Osteocyte (in vitro differentiated cells): Measurements from ENCODE around the gene THPO. TPM values are rescaled to one million over a fixed set of nuclear protein-coding genes. Genes with fewer than 3 reads are reported as not detected.

ENCODE experiments used
- DNase-seq: peaks from one replicate; pipeline ENCODE4 v3.0.0; 2021; ENCODE audit warnings: mixed read lengths; ENCODE audit not compliant: unreplicated experiment; ENCODE audit errors: extremely low spot score
- H3K27ac Mint-ChIP-seq: one replicate; pipeline ENCODE4 v1.8.0; 2021; ENCODE audit warnings: mild to moderate bottlenecking, mixed read lengths; ENCODE audit not compliant: unreplicated experiment
- H3K27me3 Mint-ChIP-seq: one replicate; pipeline ENCODE4 v1.8.0; 2021; ENCODE audit warnings: mixed read lengths; ENCODE audit not compliant: unreplicated experiment
- H3K36me3 Mint-ChIP-seq: one replicate; pipeline ENCODE4 v1.8.0; 2021; ENCODE audit warnings: mixed read lengths; ENCODE audit not compliant: unreplicated experiment
- H3K4me1 Mint-ChIP-seq: one replicate; pipeline ENCODE4 v1.8.0; 2021; ENCODE audit warnings: mixed read lengths; ENCODE audit not compliant: unreplicated experiment
- H3K4me3 Mint-ChIP-seq: one replicate; pipeline ENCODE4 v1.8.0; 2021; ENCODE audit warnings: mild to moderate bottlenecking, moderate library complexity, mixed read lengths; ENCODE audit not compliant: unreplicated experiment
- H3K9me3 Mint-ChIP-seq: one replicate; pipeline ENCODE4 v1.8.0; 2021; ENCODE audit warnings: mixed read lengths; ENCODE audit not compliant: unreplicated experiment
- CTCF ChIP-seq: fragments of 200-600 bp; sonication (generic); IDR thresholded peaks from 2 replicates; pipeline ENCODE4 v1.5.0; 2021; ENCODE audit warnings: antibody characterized with exemption, mild to moderate bottlenecking, moderate library complexity
- total RNA-seq: library from RNA; stranded (reverse); gene quantifications from 2 replicates; pipeline ENCODE4 v1.2.1, GENCODE V29; 2021

THPO gene
- total RNA-seq, 1 donor from 2014 or later, result not detected

- Mint-ChIP-seq H3K4me3 (peak overlapping the region; percentile 79), H3K36me3 (peaks cover 34% of the 10 kb centered on the region), H3K9me3 (no peaks in the 10 kb centered on the region), H3K27me3 (no peaks in the 10 kb centered on the region), H3K27ac (peak overlapping the region; percentile 91), H3K4me1 (peaks cover 35% of the 10 kb centered on the region)
- TF ChIP-seq CTCF, result no peak
- peak; percentile 92 for DNase-seq
Observed at GRCh38 chr3:184335661-184336546, 42.1 kb downstream of the THPO start.

GRCh38 chr3:184335291-184335660 lies 42.7 kb downstream of the THPO start:
- Mint-ChIP-seq H3K4me1 (peaks cover 34% of the 10 kb centered on the region), H3K9me3 (no peaks in the 10 kb centered on the region), H3K4me3 (peak overlapping the region; percentile 79), H3K36me3 (peaks cover 35% of the 10 kb centered on the region), H3K27me3 (no peaks in the 10 kb centered on the region), H3K27ac (peak overlapping the region; percentile 91)
- TF ChIP-seq CTCF, result no peak
- no peak for DNase-seq

GRCh38 chr3:184334470-184335158 lies 43.4 kb downstream of the THPO start:
- DNase-seq, result no peak
- Mint-ChIP-seq H3K36me3 (peaks cover 40% of the 10 kb centered on the region), H3K27ac (peak overlapping the region; percentile 78)

GRCh38 chr3:184333700-184334099 lies 44.3 kb downstream of the THPO start:
- H3K27ac Mint-ChIP-seq, result peak overlapping the region; percentile 78
- no peak for DNase-seq
- TF ChIP-seq CTCF, result no peak
- no peaks in the 10 kb centered on the region for H3K9me3 Mint-ChIP-seq
- peaks cover 31% of the 10 kb centered on the region for H3K4me1 Mint-ChIP-seq
- H3K27me3 Mint-ChIP-seq, result no peaks in the 10 kb centered on the region
- peaks cover 48% of the 10 kb centered on the region for H3K36me3 Mint-ChIP-seq
- H3K4me3 Mint-ChIP-seq, result peak overlapping the region; percentile 5

More at GRCh38 chr3:184334470-184335158, 43.4 kb downstream of the THPO start:
- H3K9me3 Mint-ChIP-seq, result no peaks in the 10 kb centered on the region
- peaks cover 34% of the 10 kb centered on the region for H3K4me1 Mint-ChIP-seq
- H3K27me3 Mint-ChIP-seq, result no peaks in the 10 kb centered on the region
- H3K4me3 Mint-ChIP-seq, result peak overlapping the region; percentile 26
- TF ChIP-seq CTCF, result no peak

GRCh38 chr3:184333190-184333589 lies 44.8 kb downstream of the THPO start:
- Mint-ChIP-seq H3K27me3 (no peaks in the 10 kb centered on the region), H3K4me3 (no peak overlapping the region), H3K9me3 (no peaks in the 10 kb centered on the region), H3K4me1 (peaks cover 31% of the 10 kb centered on the region), H3K36me3 (peaks cover 52% of the 10 kb centered on the region), H3K27ac (peak overlapping the region; percentile 56)
- no peak for TF ChIP-seq CTCF
- DNase-seq, result no peak
